Colonic mucosa (tissue), 4 donors: ENCODE results near the gene SEPTIN2. TPM values are rescaled to one million over a fixed set of nuclear protein-coding genes. Genes with fewer than 3 reads are reported as not detected.
"Not testable (repeated sequence)": the region's sequence is repeated elsewhere in the genome, so short reads cannot be mapped to it uniquely, and the experiment has no call there.

Experiments used
- DNase-seq: peaks from one replicate; pipeline ENCODE4 v3.0.0-alpha.2; 2020
- H3K27ac ChIP-seq: fragments of 200-600 bp; one replicate; pipeline ENCODE4 v1.8.0; 2021
- H3K27me3 ChIP-seq: fragments of 200-600 bp; one replicate; pipeline ENCODE4 v1.8.0; 2021
- H3K36me3 ChIP-seq: fragments of 200-600 bp; one replicate; pipeline ENCODE4 v1.8.0; 2021
- H3K4me1 ChIP-seq: fragments of 200-600 bp; one replicate; pipeline ENCODE4 v1.8.0; 2021; ENCODE audit warnings: mild to moderate bottlenecking
- H3K4me3 ChIP-seq: fragments of 200-600 bp; one replicate; pipeline ENCODE4 v1.8.0; 2021
- H3K9ac ChIP-seq, 2 donors: one replicate each; pipeline ENCODE4 v1.7.0; 2013; ENCODE audit warnings: control low read depth in 2 of 2, low read depth in 2 of 2, low read length in 2 of 2
- H3K9me3 ChIP-seq: fragments of 200-600 bp; one replicate; pipeline ENCODE4 v1.8.0; 2021
- intact Hi-C: fragments of 100-400 bp; cut with DNase I; formaldehyde crosslinking; loops from one replicate; pipeline ENCODE4 v1.14.1; 2022
- total RNA-seq, 2 donors: library from RNA; stranded (reverse); fragmentation: NEBNext Ultra II Directional in 1 of 2; extraction: Animal tissue kit (Norgen Biotek cat#: 25700) in 1 of 2; gene quantifications; one replicate each; pipeline ENCODE4 v1.2.1, GENCODE V29; 2021
- TF ChIP-seq, protein P1 (sequence below): fragments of 200-600 bp; IDR thresholded peaks from one replicate; pipeline ENCODE4 v1.8.0; 2022; ENCODE audit warnings: antibody characterized with exemption, mild to moderate bottlenecking
- donor health status: healthy.
- donor health status: DM: no; HTN: no; CAD: no.
- donor health status: DM: no; HTN: no; CAD: no.

Gene SEPTIN2
- total RNA-seq, 2 donors from 2014 or later, result 196 to 244 TPM

DNA sequence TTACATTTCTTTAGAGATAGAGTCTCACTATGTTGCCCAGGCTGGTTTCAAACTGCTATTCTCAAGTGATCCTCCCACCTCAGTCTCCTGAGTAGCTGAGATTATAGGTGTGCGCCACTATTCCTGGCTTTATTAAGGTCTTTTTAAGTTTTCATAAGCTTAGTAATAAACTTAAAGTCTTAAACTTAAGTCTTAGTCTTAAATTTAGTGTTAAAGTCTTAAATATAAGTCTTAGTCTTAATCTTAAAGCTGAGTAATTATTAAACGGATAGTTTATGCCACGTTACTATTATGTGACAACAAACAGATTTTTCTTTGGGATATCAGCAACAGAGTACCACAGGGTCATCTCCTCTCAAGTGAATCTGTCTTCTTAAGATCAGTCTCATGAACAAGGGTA is 52.9 kb downstream of the SEPTIN2 start:
- H3K27ac ChIP-seq, result no peak overlapping the region
- no peak overlapping the region for H3K4me3 ChIP-seq
- DNase-seq, result no peak
- intact Hi-C loops, result no loop called here
- H3K9me3 ChIP-seq, result no peaks in the 10 kb centered on the region
- H3K36me3 ChIP-seq, result no peaks in the 10 kb centered on the region
- no peak overlapping the region for H3K9ac ChIP-seq
- TF ChIP-seq, protein P1, sequence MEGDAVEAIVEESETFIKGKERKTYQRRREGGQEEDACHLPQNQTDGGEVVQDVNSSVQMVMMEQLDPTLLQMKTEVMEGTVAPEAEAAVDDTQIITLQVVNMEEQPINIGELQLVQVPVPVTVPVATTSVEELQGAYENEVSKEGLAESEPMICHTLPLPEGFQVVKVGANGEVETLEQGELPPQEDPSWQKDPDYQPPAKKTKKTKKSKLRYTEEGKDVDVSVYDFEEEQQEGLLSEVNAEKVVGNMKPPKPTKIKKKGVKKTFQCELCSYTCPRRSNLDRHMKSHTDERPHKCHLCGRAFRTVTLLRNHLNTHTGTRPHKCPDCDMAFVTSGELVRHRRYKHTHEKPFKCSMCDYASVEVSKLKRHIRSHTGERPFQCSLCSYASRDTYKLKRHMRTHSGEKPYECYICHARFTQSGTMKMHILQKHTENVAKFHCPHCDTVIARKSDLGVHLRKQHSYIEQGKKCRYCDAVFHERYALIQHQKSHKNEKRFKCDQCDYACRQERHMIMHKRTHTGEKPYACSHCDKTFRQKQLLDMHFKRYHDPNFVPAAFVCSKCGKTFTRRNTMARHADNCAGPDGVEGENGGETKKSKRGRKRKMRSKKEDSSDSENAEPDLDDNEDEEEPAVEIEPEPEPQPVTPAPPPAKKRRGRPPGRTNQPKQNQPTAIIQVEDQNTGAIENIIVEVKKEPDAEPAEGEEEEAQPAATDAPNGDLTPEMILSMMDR, result no peak
- H3K4me1 ChIP-seq, result peaks cover 23% of the 10 kb centered on the region
- no peaks in the 10 kb centered on the region for H3K27me3 ChIP-seq

DNA sequence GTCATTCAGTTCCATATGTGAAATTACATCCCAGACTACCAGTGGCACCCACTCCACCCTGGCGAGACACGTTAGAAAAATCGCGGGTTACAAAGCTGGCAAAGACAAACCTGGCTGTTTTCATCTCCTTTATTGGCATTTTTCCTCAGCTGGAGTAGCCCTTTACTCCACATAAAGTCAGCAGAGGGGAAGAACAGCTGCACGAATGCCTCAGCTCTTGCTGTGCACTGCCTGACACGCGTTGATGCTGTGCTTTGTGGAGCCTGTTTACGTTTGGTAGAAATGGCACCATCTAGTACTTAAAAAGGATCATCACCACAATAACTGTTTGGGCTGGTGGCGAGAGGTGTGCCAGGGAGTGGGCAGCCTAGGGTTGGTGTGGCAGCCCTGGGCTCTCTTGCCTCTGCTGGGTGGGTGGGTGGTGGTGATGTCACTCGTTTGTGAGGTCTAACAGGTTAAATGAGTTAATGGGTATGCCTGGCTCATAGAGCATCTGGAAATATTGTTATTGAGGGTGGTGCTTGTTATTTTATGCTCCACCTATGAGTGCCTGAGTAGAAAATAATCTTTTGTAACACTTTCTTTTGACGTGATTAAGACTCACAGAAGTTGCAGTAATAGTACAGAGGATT is 56.8 kb downstream of the SEPTIN2 start:
- Histone ChIP-seq H3K27me3 (no peaks in the 10 kb centered on the region), H3K9ac (peak overlapping the region in 1 of 2 donors; percentile 7), H3K27ac (peak overlapping the region; percentile 88), H3K9me3 (no peaks in the 10 kb centered on the region), H3K4me3 (no peak overlapping the region), H3K36me3 (no peaks in the 10 kb centered on the region), H3K4me1 (peaks cover 32% of the 10 kb centered on the region)
- intact Hi-C loops, result no loop called here
- peak; percentile 59 for DNase-seq
- TF ChIP-seq, protein P1, result no peak

DNA sequence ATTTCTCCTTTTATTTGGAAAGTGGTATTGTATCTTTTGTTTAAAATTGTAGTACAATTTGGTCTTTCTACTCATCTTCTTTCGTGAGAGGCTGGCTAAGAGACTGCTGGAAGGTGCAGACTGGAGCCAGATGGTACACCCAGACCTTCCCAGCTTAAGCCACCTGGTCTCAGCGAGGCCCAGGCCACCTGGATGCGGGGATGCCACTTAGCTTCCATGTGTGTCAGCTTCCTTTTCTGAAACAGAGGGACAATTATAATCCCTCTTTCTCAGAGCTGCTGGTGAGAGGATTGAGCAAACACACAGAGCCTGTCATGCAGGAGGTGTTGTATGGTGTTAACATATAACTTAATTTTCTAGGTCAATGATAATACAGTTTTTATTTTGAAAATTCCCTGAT is 57.7 kb downstream of the SEPTIN2 start:
- peak overlapping the region; percentile 88 for H3K27ac ChIP-seq
- H3K4me1 ChIP-seq, result peaks cover 32% of the 10 kb centered on the region
- TF ChIP-seq, protein P1, result no peak

DNA sequence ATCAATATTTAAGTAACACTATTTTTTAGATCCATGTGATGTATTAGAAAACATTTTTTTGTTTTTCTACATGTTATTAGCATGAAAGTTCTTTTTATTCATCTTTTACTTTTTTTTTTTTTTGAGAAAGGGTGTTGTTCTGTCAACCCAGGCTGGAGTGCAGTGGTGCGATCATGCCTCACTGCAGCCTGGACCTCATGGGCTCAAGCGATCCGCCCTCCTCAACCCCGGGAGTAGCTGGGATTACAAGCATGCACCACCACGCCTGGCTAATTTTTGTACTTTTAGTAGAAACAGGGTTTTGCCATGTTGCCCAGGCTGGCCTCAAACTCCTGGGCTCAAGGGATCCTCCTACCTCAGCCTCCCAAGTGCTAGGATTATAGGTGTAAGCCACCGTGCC is 58.2 kb downstream of the SEPTIN2 start:
- H3K36me3 ChIP-seq, H3K9me3 ChIP-seq, H3K27me3 ChIP-seq, intact Hi-C loops, H3K4me3 ChIP-seq, DNase-seq: not testable (repeated sequence)
- H3K9ac ChIP-seq, result peak overlapping the region in 1 of 2 donors; percentile 80
- H3K27ac ChIP-seq, result peak overlapping the region; percentile 88
- peaks cover 31% of the 10 kb centered on the region for H3K4me1 ChIP-seq

More for the DNA sequence above, 57.7 kb downstream of the SEPTIN2 start:
- Histone ChIP-seq H3K9ac (peak overlapping the region in 1 of 2 donors; percentile 55), H3K27me3 (no peaks in the 10 kb centered on the region), H3K36me3 (no peaks in the 10 kb centered on the region), H3K9me3 (no peaks in the 10 kb centered on the region), H3K4me3 (no peak overlapping the region)
- intact Hi-C loops, result no loop called here
- DNase-seq, result no peak

DNA sequence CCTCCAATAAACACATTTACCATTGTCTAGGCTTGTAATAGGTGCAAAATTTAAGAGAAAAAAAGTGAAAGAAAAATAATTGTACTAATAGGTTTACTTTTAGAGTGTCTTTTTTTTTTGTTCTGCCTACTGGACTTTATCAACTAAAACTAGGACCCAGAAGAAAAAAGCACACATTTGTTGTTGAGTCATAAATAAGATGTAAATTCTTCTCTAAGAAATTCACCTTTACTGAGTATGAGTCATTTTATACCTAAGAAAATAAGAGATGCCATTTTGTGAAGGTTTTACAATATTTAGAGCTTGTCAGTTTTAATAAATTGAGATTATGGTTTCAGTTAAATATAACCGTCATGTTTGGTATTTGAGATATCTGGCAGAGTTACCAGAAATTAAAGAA is 59.6 kb downstream of the SEPTIN2 start:
- peak overlapping the region; percentile 88 for H3K27ac ChIP-seq

DNA sequence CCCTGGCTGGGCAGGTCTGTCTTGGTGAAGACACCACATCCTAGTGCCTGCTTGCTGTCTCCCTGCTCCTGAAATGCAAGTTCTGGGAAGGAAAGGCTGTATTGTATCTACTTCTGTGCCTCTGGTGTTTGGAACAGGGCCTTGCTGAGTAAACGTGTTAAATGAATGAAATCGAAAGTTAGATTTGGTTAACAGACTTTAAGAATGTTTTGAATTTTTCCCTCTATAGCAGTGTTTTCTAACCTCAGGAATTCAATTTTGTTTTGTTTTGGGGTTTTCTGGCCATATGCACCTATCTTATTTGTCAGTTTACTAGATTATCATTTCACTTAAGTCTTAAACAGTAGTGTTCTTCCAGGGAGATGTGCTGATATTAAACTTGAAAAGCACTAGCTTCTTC is 61.1 kb downstream of the SEPTIN2 start:
- no peaks in the 10 kb centered on the region for H3K27me3 ChIP-seq
- no peaks in the 10 kb centered on the region for H3K9me3 ChIP-seq
- intact Hi-C loops, result no loop called here
- DNase-seq, result no peak
- H3K36me3 ChIP-seq, result no peaks in the 10 kb centered on the region
- TF ChIP-seq, protein P1, result no peak
- H3K4me1 ChIP-seq, result peaks cover 25% of the 10 kb centered on the region
- H3K27ac ChIP-seq, result no peak overlapping the region
- H3K9ac ChIP-seq, result no peak overlapping the region
- no peak overlapping the region for H3K4me3 ChIP-seq

More for the DNA sequence above, 59.6 kb downstream of the SEPTIN2 start:
- no peaks in the 10 kb centered on the region for H3K36me3 ChIP-seq
- no peak for DNase-seq
- no peak overlapping the region for H3K4me3 ChIP-seq
- peaks cover 25% of the 10 kb centered on the region for H3K4me1 ChIP-seq
- no peaks in the 10 kb centered on the region for H3K27me3 ChIP-seq
- intact Hi-C loops, result no loop called here
- H3K9me3 ChIP-seq, result no peaks in the 10 kb centered on the region
- peak overlapping the region in 1 of 2 donors; percentile 80 for H3K9ac ChIP-seq
- TF ChIP-seq, protein P1, result no peak
